GM21619 (cell line): Measurements from ENCODE around the gene CDKN2B.

Source experiments
- ATAC-seq: cut with Tn5 transposase; IDR thresholded peaks from one replicate; pipeline ENCODE4 v1.9.1; 2021; ENCODE audit not compliant: unreplicated experiment

The CDKN2B gene

GRCh38 chr9:22035591-22036011, 26.5 kb upstream of the CDKN2B start:
- ATAC-seq = no peak

GRCh38 chr9:22033012-22033630, 24.0 kb upstream of the CDKN2B start:
- no peak for ATAC-seq

GRCh38 chr9:22031655-22032411, 22.7 kb upstream of the CDKN2B start:
- ATAC-seq = no peak

GRCh38 chr9:22030101-22030598, 21.0 kb upstream of the CDKN2B start:
- ATAC-seq = no peak

GRCh38 chr9:22029231-22029630, 20.1 kb upstream of the CDKN2B start:
- ATAC-seq = no peak

GRCh38 chr9:22028394-22028793, 19.3 kb upstream of the CDKN2B start:
- ATAC-seq = no peak

GRCh38 chr9:22026696-22027095, 17.6 kb upstream of the CDKN2B start:
- no peak for ATAC-seq

- ATAC-seq = no peak
These were observed 13.3 kb upstream of the CDKN2B start for GRCh38 chr9:22022396-22022795.

- no peak for ATAC-seq
These were observed 1.9 kb upstream of the CDKN2B start for GRCh38 chr9:22010866-22011625.

GRCh38 chr9:22009506-22009867, 382 bp upstream of the CDKN2B start:
- ATAC-seq = peak; percentile 52

- no peak for ATAC-seq
These were observed 755 bp downstream of the CDKN2B start for GRCh38 chr9:22008384-22008716.

GRCh38 chr9:22005702-22006606, 3.2 kb downstream of the CDKN2B start:
- no peak for ATAC-seq

GRCh38 chr9:22005021-22005701, 3.9 kb downstream of the CDKN2B start:
- no peak for ATAC-seq

- no peak for ATAC-seq
These were observed 7.1 kb downstream of the CDKN2B start for GRCh38 chr9:22002038-22002437.

GRCh38 chr9:21998026-21998425, 11.1 kb downstream of the CDKN2B start:
- no peak for ATAC-seq

GRCh38 chr9:21997480-21997879, 11.6 kb downstream of the CDKN2B start:
- ATAC-seq = no peak

- ATAC-seq = no peak
These were observed 12.2 kb downstream of the CDKN2B start for GRCh38 chr9:21996858-21997257.

GRCh38 chr9:21996438-21996837, 12.7 kb downstream of the CDKN2B start:
- ATAC-seq = no peak

- ATAC-seq = peak; percentile 26
These were observed 13.3 kb downstream of the CDKN2B start for GRCh38 chr9:21995666-21996398.
